Adrenal gland (tissue), 5 donors: ENCODE results near the gene PTPRD.

Experiments used
- CTCF ChIP-seq, 6 experiments: fragments of 450-650 bp in 4 of 6; fragments of 200-600 bp in 2 of 6; sonication (generic) in 1 of 6; IDR thresholded peaks; 1 replicate in 5 of 6; 2 replicates in 1 of 6; pipeline versions ENCODE4 v1.5.1 to v1.8.0; 2016 to 2021; ENCODE audit warnings: antibody characterized with exemption in 6 of 6, mild to moderate bottlenecking in 2 of 6, moderate library complexity in 1 of 6
- POLR2A ChIP-seq, 2 donors: fragments of 450-650 bp; IDR thresholded peaks; one replicate each; pipeline ENCODE4 v1.6.1; 2017; ENCODE audit warnings: antibody characterized with exemption in 2 of 2, mild to moderate bottlenecking in 2 of 2, moderate library complexity in 1 of 2
- donor health status: DM: no; HTN: no; CAD: no.

GRCh38 chr9:10237584-10237983, 375.2 kb downstream of the PTPRD start:
- TF ChIP-seq POLR2A (IDR thresholded peaks at IDR 0.05) (no peak), CTCF (IDR thresholded peaks at IDR 0.05) (no peak)
